Uterus (tissue), 4 donors: ENCODE results near the gene SLC17A9. TPM values are rescaled to one million over a fixed set of nuclear protein-coding genes. Genes with fewer than 3 reads are reported as not detected.

Experiments
- DNase-seq, 2 donors: peaks; one replicate each; pipeline ENCODE4 v3.0.0-alpha.2; 2019 to 2020
- H3K27ac ChIP-seq, 2 donors: fragments of 200-600 bp; sonication (generic); 1 replicate in 1 of 2; 2 replicates in 1 of 2; pipeline ENCODE4 v1.5.1; 2016 to 2018
- H3K27me3 ChIP-seq, 2 donors: fragments of 200-600 bp; sonication (generic); one replicate each; pipeline ENCODE4 v1.5.1; 2018 to 2019; ENCODE audit warnings: control low read depth in 1 of 2
- H3K36me3 ChIP-seq, 2 donors: fragments of 200-600 bp; sonication (generic); one replicate each; pipeline ENCODE4 v1.5.1; 2019; ENCODE audit warnings: control low read depth in 1 of 2
- H3K4me1 ChIP-seq, 2 donors: fragments of 200-600 bp; sonication (generic); one replicate each; pipeline ENCODE4 v1.5.1; 2018 to 2019; ENCODE audit warnings: control low read depth in 1 of 2
- H3K4me3 ChIP-seq, 2 donors: fragments of 200-600 bp; sonication (generic); 1 replicate in 1 of 2; 2 replicates in 1 of 2; pipeline ENCODE4 v1.5.1; 2018 to 2019; ENCODE audit warnings: mild to moderate bottlenecking in 1 of 2
- H3K9me3 ChIP-seq, 2 donors: fragments of 200-600 bp; sonication (generic); one replicate each; pipeline ENCODE4 v1.5.1; 2019; ENCODE audit warnings: control low read depth in 1 of 2
- CTCF ChIP-seq, 4 experiments: fragments of 200-600 bp in 2 of 4; fragments of 450-650 bp in 2 of 4; sonication (generic) in 2 of 4; IDR thresholded peaks; one replicate each; pipeline ENCODE4 v1.5.1; 2016 to 2019; ENCODE audit warnings: antibody characterized with exemption in 4 of 4, mild to moderate bottlenecking in 2 of 4, moderate library complexity in 1 of 4
- POLR2A ChIP-seq, 2 donors: fragments of 450-650 bp; IDR thresholded peaks; one replicate each; pipeline ENCODE4 v1.6.1; 2016; ENCODE audit warnings: antibody characterized with exemption in 2 of 2, mild to moderate bottlenecking in 1 of 2, moderate library complexity in 1 of 2
- intact Hi-C: fragments of 100-400 bp; cut with DNase I; formaldehyde crosslinking; loops from one replicate; pipeline ENCODE4 v1.15.1; 2023; ENCODE audit warnings: low total_unique reads
- total RNA-seq, 4 donors: library from RNA; depleted of rRNA in 3 of 4; stranded (reverse); fragments of >200 nt in 3 of 4; gene quantifications; one replicate each; pipeline versions ENCODE4 v1.1.0 to v1.2.4, GENCODE V29; 2014 to 2023
- donor health status: DM: yes; HTN: yes; CAD: no.

Gene SLC17A9
- total RNA-seq, 4 donors from 2014 or later, result 0.26 to 5.4 (median 1.6) TPM; not detected in 1

DNA sequence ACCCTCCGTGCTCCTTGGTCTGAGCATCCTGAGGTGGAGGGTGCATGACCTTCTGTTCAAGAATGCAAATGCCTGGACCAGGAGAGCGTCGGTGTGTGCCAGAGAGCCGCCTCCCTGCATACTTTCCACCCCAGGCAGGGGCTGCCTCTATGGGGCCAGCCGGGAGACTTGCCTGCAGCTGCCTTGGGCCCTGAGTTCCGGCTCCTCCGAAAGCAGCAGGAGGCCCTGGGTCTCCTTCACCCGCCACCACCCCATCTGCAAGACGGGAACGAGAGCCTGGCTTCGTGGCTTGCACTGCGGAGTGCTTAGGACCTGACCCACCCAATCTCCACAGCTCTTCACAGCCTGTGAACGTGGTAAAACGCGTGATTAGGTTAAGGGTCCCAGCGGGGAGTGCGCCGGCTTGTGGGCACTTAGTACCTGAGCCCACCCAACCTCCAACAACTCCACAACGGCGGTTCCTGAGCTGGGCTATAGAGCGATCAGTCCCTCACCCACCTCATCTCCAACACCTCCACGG lies 37.9 kb downstream of the SLC17A9 start:
- Histone ChIP-seq H3K27me3 (no peaks in the 10 kb centered on the region), H3K4me3 (no peak overlapping the region), H3K9me3 (no peaks in the 10 kb centered on the region), H3K4me1 (no peaks in the 10 kb centered on the region), H3K27ac (no peak overlapping the region), H3K36me3 (no peaks in the 10 kb centered on the region)
- no peak for DNase-seq
- intact Hi-C loops, result no loop called here
- TF ChIP-seq CTCF (IDR thresholded peaks at IDR 0.05), result no peak
- no peak for TF ChIP-seq POLR2A (IDR thresholded peaks at IDR 0.05)

DNA sequence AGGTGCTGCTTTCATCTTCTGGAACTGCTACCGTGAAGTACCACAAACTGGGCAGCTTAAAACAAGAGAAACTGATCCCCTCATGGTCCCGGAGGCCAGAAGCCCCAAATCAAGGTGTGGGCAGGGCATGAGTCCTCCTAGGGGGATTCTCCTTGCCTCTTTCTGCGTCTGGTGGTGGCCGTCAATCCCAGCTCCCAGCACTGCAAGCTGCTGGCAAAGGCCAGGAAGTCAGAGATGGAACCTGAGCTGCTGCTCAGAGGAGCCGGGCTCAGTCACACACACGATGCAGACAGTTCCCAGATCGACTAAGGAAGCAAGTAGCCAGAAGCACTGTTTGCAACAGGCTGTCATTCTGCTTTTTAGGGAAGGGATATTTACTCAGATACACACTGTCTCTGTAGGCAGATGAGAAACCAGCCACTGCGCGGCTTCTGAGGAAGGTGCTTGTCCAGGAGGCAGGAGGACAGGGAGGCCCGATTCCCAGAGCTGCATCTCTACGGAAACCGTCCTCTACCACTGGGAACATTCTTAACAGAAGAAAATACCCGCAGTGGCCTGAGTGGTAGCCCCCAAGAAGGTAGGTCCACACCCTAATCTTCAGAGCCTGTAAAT lies 38.8 kb downstream of the SLC17A9 start:
- Histone ChIP-seq H3K4me3 (no peak overlapping the region), H3K9me3 (no peaks in the 10 kb centered on the region), H3K27me3 (no peaks in the 10 kb centered on the region), H3K36me3 (no peaks in the 10 kb centered on the region), H3K27ac (no peak overlapping the region), H3K4me1 (no peaks in the 10 kb centered on the region)
- TF ChIP-seq POLR2A (IDR thresholded peaks at IDR 0.05) (no peak), CTCF (IDR thresholded peaks at IDR 0.05) (no peak)
- intact Hi-C loops, result no loop called here
- no peak for DNase-seq

DNA sequence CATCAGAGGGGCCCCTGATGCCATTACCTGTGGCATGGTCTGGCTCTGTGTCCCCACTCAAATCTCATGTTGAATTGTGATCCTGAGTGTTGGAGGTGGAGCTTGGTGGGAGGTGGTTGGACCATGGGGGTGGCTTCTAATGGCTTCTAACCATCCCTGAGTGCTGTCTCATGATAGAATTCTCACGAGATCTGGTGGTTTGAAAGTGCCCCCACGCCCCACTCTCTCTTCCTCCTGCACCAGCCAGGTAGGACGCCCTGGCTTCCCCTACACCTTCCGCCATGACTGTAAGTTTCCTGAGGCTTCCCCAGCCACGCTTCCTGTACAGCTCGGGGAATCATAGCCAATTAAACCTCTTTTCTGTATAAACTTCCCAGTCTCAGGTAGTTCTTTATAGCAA lies 39.4 kb downstream of the SLC17A9 start:
- Histone ChIP-seq H3K27me3 (no peaks in the 10 kb centered on the region), H3K9me3 (no peaks in the 10 kb centered on the region), H3K4me3 (no peak overlapping the region), H3K4me1 (no peaks in the 10 kb centered on the region), H3K36me3 (no peaks in the 10 kb centered on the region), H3K27ac (no peak overlapping the region)
- intact Hi-C loops, result no loop called here
- TF ChIP-seq POLR2A (IDR thresholded peaks at IDR 0.05), result no peak
- no peak for TF ChIP-seq CTCF (IDR thresholded peaks at IDR 0.05)
- no peak for DNase-seq

DNA sequence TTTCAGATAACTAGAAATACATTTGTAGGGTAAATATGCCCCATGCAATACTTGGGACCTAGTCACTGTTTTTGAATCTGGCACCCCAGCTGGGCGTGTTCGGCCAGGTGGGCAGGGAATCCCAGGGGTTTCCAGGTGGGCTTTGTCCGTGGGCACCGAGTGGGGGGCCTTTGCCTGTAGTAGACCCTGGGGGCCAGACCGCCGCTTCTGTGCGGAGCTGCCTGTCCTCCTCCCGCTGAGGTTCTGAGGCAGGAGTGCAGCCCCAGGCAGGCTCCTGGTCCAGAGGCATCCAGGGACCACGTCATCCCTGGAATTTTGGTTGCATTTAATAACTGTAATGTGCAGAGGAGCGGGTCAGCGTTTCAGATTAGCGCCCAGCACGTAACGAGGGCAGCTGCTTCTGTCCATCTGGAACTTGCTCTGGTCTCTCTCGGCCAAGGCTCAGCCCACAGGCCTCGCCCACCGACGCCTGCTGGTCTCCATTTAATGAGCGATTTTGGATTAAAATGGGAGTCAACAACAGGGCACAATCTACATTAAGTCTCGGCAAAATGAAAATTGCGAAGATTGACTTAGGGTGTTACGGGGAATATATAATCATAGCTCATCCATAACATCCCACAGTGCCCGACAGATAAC lies 41.5 kb downstream of the SLC17A9 start:
- Histone ChIP-seq H3K4me1 (no peaks in the 10 kb centered on the region), H3K36me3 (no peaks in the 10 kb centered on the region), H3K27me3 (peaks cover 0 to 8% of the 10 kb centered on the region in 2 donors), H3K27ac (no peak overlapping the region), H3K9me3 (no peaks in the 10 kb centered on the region), H3K4me3 (no peak overlapping the region)
- intact Hi-C loops, result no loop called here
- no peak for DNase-seq
- TF ChIP-seq CTCF (IDR thresholded peaks at IDR 0.05), result no peak
- no peak for TF ChIP-seq POLR2A (IDR thresholded peaks at IDR 0.05)

GRCh38 chr20:62994869-62995281 lies 42.4 kb downstream of the SLC17A9 start:
- TF ChIP-seq CTCF (IDR thresholded peaks at IDR 0.05), result no peak
- TF ChIP-seq POLR2A (IDR thresholded peaks at IDR 0.05), result no peak
- intact Hi-C loops, result no loop called here
- Histone ChIP-seq H3K27me3 (peaks cover 0 to 12% of the 10 kb centered on the region in 2 donors), H3K27ac (no peak overlapping the region), H3K4me1 (no peaks in the 10 kb centered on the region), H3K4me3 (no peak overlapping the region), H3K36me3 (no peaks in the 10 kb centered on the region), H3K9me3 (no peaks in the 10 kb centered on the region)
- DNase-seq, result no peak
